GM18951 (cell line): ENCODE measurements around the gene TIAM1.

Experiments
- POLR2A ChIP-seq: IDR thresholded peaks from 4 replicates; pipeline ENCODE4 v1.6.1; 2011; ENCODE audit warnings: mild to moderate bottlenecking; ENCODE audit not compliant: insufficient read length, insufficient read depth; ENCODE audit errors: extremely low read depth
- in situ Hi-C: fragments of 300-500 bp; cut with MboI; formaldehyde crosslinking; loops from one replicate; pipeline ENCODE4 v1.12.0; 2022; ENCODE audit warnings: low sequenced_read_pairs, mixed read lengths, inconsistent platforms; ENCODE audit not compliant: unreplicated experiment

The TIAM1 gene

GRCh38 chr21:31128234-31128633, 215.8 kb downstream of the TIAM1 start:
- in situ Hi-C loops: no loop called here
- TF ChIP-seq POLR2A: no peak

- in situ Hi-C loops: no loop called here
- TF ChIP-seq POLR2A: no peak
Measured at GRCh38 chr21:31124010-31124409, 220.1 kb downstream of the TIAM1 start.

- TF ChIP-seq POLR2A: no peak
- in situ Hi-C loops: loop anchor here (5.0 to 10.0 kb wide), 2 partner anchors 63 to 466 kb away; no protein-coding TSS in a partner anchor
Measured at GRCh38 chr21:31119199-31119598, 224.9 kb downstream of the TIAM1 start.

DNA sequence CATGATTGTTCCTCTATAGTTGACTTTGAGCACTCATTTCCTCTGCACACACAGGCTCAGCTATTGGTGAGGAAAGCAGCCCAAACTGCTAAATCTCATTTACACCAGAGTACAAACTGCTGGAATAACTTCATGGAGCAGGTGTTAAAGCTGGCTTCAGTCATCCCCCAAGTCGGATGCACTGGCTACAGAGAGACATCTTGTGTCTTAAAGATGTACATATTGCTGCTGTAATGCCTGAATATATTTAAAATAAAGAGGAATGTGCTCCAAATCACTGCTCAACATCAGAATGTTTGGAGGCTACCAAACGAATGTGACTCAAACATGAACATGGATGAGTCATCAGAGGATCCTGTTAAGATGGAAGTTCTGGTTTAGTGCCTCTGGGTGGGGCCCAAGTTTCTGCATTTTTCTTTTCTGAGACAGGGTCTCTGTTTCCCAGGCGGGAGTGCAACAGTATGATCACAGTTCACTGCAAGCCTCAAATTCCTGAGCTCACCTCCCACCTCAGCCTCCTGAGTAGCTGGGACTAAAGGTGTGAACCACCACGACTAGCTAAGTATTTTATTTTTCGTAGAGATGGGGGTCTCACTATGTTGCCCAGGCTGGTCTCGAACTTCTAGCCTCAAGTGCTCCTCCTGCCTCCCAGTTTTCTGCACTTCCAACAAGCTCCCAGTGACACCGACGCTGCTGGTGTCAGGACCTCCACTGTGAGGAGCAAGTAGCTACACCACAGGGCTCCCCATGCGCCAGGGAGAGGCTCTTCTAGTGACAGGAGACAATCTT, 226.7 kb downstream of the TIAM1 start:
- in situ Hi-C loops: loop anchor here (5.0 to 10.0 kb wide), 2 partner anchors 65 to 467 kb away; no protein-coding TSS in a partner anchor
- no peak for TF ChIP-seq POLR2A

GRCh38 chr21:31115249-31115648, 228.8 kb downstream of the TIAM1 start:
- no peak for TF ChIP-seq POLR2A
- in situ Hi-C loops: loop anchor here (5.0 to 10.0 kb wide), 2 partner anchors 67 to 470 kb away; no protein-coding TSS in a partner anchor

- TF ChIP-seq POLR2A: no peak
- in situ Hi-C loops: loop anchor here (10.0 kb wide), 1 partner anchor 474 kb away; no protein-coding TSS in a partner anchor
Measured at GRCh38 chr21:31111093-31111492, 233.0 kb downstream of the TIAM1 start.

DNA sequence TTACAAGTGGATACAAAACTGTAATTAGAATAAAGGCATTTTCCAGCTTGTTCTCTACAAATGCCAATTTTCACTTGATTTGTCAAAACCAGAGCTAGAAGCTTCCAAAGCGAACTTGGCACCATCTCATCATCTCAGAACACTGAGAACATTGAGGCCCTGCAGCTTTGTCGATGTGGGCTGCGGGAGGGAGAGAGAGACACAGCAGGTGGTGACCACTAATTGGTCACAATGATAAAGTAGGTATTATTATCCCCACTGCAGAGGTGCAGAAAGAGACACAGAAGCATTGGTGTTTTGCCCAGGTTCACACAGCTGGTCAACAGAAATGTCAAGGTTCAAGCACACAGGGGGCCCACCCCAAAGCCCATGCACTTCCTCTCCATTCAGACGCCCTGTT, 233.6 kb downstream of the TIAM1 start:
- in situ Hi-C loops: loop anchor here (10.0 kb wide), 1 partner anchor 474 kb away; no protein-coding TSS in a partner anchor
- TF ChIP-seq POLR2A: no peak

- TF ChIP-seq POLR2A: no peak
- in situ Hi-C loops: no loop called here
Measured at GRCh38 chr21:31107871-31108270, 236.2 kb downstream of the TIAM1 start.

DNA sequence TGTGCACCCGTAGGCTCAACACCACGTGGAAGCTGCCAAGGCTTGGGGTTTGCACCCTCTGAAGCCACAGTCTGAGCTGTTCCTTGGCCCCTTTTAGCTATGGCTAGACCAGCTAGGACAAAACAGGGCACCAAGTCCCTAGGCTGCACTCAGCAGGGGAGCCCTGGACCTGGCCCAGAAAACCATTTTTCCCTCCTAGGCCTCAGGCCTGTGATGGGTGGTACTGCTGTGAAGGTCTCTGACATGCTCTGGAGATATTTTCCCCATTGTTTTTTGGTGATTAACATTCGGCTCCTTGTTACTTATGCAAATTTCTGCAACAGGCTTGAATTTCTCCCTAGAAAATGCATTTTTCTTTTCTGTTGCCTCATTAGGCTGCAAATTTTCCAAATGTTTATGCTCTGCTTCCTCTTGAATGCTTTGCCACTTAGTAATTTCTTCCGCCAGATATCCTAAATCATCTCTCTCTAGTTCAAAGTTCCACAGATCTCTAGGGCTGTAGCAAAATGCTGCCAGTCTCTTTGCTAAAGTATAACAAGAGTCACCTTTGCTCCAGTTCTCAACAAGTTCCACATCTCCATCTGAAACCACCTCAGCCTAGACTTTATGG, 236.8 kb downstream of the TIAM1 start:
- TF ChIP-seq POLR2A: no peak

DNA sequence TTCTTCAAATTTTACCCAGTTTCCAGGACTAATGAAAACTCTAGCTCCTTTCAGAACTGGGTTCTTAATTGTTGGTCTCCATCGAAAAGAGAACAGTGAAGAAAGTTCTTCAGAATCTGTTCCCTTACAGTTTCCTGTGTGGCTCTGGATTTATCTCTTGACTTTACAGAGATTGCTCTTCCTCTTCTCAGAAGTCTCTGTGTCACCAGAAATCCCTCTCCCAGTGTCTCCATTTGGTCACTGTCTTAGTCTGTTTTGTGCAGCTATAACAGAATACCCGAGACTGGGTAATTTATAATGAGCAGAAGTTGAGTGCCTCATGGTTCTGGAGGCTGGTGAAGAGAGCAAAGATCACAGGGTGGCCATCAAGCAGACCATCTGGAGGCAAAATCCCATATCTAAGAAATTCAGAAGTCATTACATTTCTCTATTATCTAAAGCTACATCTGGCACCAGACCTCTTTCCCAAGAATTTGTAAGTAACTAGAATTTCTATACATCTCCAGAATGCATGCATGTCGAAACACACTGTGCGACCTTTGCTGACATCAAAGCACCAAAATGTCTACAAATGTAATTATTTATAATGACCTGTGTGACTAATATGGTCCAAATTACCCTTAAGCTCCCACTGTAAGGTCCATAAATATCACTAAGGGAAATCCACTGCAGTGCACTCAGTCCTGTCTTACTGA, 240.3 kb downstream of the TIAM1 start:
- TF ChIP-seq POLR2A: no peak
- in situ Hi-C loops: no loop called here

More for the DNA sequence above, 236.8 kb downstream of the TIAM1 start:
- in situ Hi-C loops: no loop called here

DNA sequence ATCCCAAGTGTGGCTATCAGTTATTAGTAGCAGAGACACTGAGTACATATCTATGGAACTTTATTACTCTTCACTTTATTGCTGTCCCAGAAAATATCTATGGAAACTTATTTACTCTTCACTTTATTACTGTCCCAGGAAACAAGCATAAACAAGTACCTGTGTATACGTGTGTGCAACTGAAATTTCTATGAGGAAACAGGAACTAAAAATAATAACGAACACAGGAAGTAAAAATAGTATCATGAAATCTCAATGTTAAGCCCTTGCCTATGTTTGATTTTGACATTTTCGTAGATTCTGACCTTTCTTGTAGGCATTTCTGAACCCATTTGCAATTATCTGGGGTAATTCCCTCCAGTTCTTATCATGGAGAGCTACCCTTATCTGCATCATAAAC, 240.9 kb downstream of the TIAM1 start:
- in situ Hi-C loops: no loop called here
- TF ChIP-seq POLR2A: no peak

DNA sequence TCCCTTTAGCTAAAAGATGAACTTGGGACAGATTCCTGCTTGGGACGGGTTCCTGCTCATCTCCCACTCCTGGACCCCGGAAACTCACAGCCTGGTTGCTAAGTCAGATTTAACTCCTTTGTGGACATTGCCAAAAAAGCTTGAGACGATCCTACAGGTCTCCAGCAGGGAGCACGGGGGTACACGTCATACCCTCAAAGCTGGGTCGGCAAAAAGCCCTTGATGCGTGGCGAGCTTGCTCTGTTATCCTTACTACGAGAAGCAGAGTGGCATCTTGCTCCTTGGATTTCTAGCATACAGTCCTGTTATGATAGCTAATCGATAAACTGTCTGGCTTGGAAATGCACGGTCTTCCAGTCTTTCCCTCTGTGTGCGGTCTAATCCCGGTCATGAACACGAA, 244.9 kb downstream of the TIAM1 start:
- in situ Hi-C loops: loop anchor here (10.0 kb wide), 1 partner anchor 506 kb away; no protein-coding TSS in a partner anchor
- no peak for TF ChIP-seq POLR2A

GRCh38 chr21:31098576-31099005, 245.5 kb downstream of the TIAM1 start:
- in situ Hi-C loops: loop anchor here (10.0 kb wide), 1 partner anchor 506 kb away; no protein-coding TSS in a partner anchor
- TF ChIP-seq POLR2A: no peak
